Transverse colon (tissue), 4 donors: ENCODE measurements around the gene ALDH1A1. TPM values are rescaled to one million over a fixed set of nuclear protein-coding genes. Genes with fewer than 3 reads are reported as not detected.

Experiments
- DNase-seq: peaks from one replicate; pipeline ENCODE4 v3.0.0-alpha.2; 2019
- H3K27ac ChIP-seq, 4 donors: fragments of 200-600 bp; sonication (generic); 2 replicates each; pipeline ENCODE4 v1.5.1; 2016 to 2018; ENCODE audit warnings: inconsistent platforms in 4 of 4
- H3K27me3 ChIP-seq: fragments of 200-600 bp; sonication (generic); 2 replicates; pipeline ENCODE4 v1.5.1; 2017; ENCODE audit warnings: inconsistent platforms
- H3K36me3 ChIP-seq, 4 donors: fragments of 200-600 bp; sonication (generic); 2 replicates each; pipeline ENCODE4 v1.5.1; 2017 to 2019; ENCODE audit warnings: inconsistent platforms in 4 of 4
- H3K4me1 ChIP-seq, 4 donors: fragments of 200-600 bp; sonication (generic); 2 replicates each; pipeline ENCODE4 v1.5.1; 2017 to 2020; ENCODE audit warnings: inconsistent platforms in 4 of 4
- H3K4me3 ChIP-seq, 4 donors: fragments of 200-600 bp; sonication (generic); 1 replicate in 1 of 4; 2 replicates in 3 of 4; pipeline versions ENCODE4 v1.5.1 to v1.6.1; 2017 to 2019; ENCODE audit warnings: inconsistent platforms in 4 of 4
- H3K9me3 ChIP-seq, 2 donors: fragments of 200-600 bp; sonication (generic); 2 replicates each; pipeline ENCODE4 v1.5.1; 2017 to 2019; ENCODE audit warnings: inconsistent platforms in 2 of 2
- EP300 ChIP-seq: sonication (generic); formaldehyde crosslinking; IDR thresholded peaks from one replicate; pipeline ENCODE4 v1.6.1; 2017; ENCODE audit warnings: antibody characterized with exemption, low read depth
- POLR2A ChIP-seq: fragments of 450-650 bp; IDR thresholded peaks from one replicate; pipeline ENCODE4 v1.6.1; 2016; ENCODE audit warnings: antibody characterized with exemption, mild to moderate bottlenecking, moderate library complexity
- POLR2AphosphoS5 ChIP-seq, 3 donors: sonication (generic); formaldehyde crosslinking; IDR thresholded peaks; one replicate each; pipeline ENCODE4 v1.6.1; 2016; ENCODE audit warnings: antibody characterized with exemption in 3 of 3
- WGBS, 2 donors: methylation state at CpG; one replicate each; pipeline ENCODE4 v1.1.5; 2018; ENCODE audit warnings: low coverage in 1 of 2; 5-methylcytosine and 5-hydroxymethylcytosine counted together
- in situ Hi-C, 4 donors: fragments of 200-750 bp; cut with MboI; loops; one replicate each; pipeline versions ENCODE4 v1.15.0 to v1.15.1; 2017; ENCODE audit warnings: low sequenced_read_pairs in 3 of 4, low pct_ligation_motif_present in 1 of 4, low pct_unique_long_range_greater_than_20kb in 1 of 4
- intact Hi-C: fragments of 100-400 bp; cut with DNase I; formaldehyde crosslinking; loops from one replicate; pipeline ENCODE4 v1.15.1; 2023; ENCODE audit warnings: low total_unique reads
- total RNA-seq, 4 donors: library from RNA; depleted of rRNA; stranded (reverse); fragments of >200 nt; gene quantifications; one replicate each; pipeline ENCODE4 v1.1.0, GENCODE V29; 2016
- TF ChIP-seq, protein P1 (sequence below), 5 experiments: fragments of 200-600 bp in 3 of 5; fragments of 450-650 bp in 2 of 5; sonication (generic) in 3 of 5; IDR thresholded peaks; 1 replicate in 2 of 5; 2 replicates in 3 of 5; pipeline ENCODE4 v1.5.1; 2016 to 2017; ENCODE audit warnings: antibody characterized with exemption in 5 of 5, inconsistent platforms in 3 of 5, mild to moderate bottlenecking in 2 of 5, moderate library complexity in 1 of 5

Gene ALDH1A1
- total RNA-seq, 4 donors from 2014 or later, result 76.3 to 566 (median 288) TPM

DNA sequence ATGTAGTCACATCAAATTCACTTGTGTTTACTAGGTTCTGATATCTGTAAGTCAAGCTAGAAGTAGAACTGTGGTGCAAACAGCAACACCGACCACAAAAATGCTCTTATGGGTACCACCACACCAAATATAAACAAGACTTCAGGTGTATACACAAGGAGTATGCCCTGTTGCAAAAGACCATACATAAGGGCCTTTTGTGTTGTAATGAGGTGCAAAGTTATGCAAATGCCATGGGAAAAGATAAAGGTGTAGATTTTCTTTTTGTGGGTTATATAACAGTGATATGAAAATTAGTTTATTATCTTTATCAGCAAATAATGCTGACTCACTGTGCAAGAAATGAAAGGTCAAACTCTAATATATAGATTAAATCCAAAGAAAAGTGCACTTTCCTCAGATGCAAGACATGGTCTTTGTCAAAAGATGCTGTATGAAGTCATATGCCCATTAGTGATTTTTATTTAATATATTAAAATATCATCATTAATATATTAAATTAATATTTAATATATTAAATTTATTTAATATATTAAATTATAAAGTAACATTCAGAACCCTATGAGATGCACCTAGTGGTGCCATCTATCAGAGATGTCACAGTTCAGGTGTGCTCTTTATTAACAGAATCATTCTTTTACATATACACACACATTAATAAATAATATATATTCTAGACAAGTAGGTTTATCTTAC is 26.7 kb upstream of the ALDH1A1 start:
- H3K36me3 ChIP-seq, result no peaks in the 10 kb centered on the region
- no peak overlapping the region for H3K4me3 ChIP-seq
- no peaks in the 10 kb centered on the region for H3K9me3 ChIP-seq
- no peak for DNase-seq
- TF ChIP-seq POLR2A, result no peak
- no peak for TF ChIP-seq EP300
- TF ChIP-seq, protein P1, sequence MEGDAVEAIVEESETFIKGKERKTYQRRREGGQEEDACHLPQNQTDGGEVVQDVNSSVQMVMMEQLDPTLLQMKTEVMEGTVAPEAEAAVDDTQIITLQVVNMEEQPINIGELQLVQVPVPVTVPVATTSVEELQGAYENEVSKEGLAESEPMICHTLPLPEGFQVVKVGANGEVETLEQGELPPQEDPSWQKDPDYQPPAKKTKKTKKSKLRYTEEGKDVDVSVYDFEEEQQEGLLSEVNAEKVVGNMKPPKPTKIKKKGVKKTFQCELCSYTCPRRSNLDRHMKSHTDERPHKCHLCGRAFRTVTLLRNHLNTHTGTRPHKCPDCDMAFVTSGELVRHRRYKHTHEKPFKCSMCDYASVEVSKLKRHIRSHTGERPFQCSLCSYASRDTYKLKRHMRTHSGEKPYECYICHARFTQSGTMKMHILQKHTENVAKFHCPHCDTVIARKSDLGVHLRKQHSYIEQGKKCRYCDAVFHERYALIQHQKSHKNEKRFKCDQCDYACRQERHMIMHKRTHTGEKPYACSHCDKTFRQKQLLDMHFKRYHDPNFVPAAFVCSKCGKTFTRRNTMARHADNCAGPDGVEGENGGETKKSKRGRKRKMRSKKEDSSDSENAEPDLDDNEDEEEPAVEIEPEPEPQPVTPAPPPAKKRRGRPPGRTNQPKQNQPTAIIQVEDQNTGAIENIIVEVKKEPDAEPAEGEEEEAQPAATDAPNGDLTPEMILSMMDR (IDR thresholded peaks at IDR 0.05), result no peak
- TF ChIP-seq POLR2AphosphoS5 (IDR thresholded peaks at IDR 0.05), result no peak
- intact Hi-C loops, result no loop called here
- in situ Hi-C loops, result no loop called here
- H3K4me1 ChIP-seq, result peaks cover 16 to 21% (median 19%) of the 10 kb centered on the region in 4 donors
- WGBS, 2 donors, result 57% methylated on average over 1 of the region's 1 CpG; no CpG with 5 or more reads in 1 of the 2 donors
- H3K27me3 ChIP-seq, result no peaks in the 10 kb centered on the region
- no peak overlapping the region for H3K27ac ChIP-seq

- no peak for TF ChIP-seq POLR2AphosphoS5 (IDR thresholded peaks at IDR 0.05)
- no peak for TF ChIP-seq EP300
- TF ChIP-seq, protein P1 (IDR thresholded peaks at IDR 0.05), result no peak
- no peak for TF ChIP-seq POLR2A
- no peaks in the 10 kb centered on the region for H3K9me3 ChIP-seq
- H3K27me3 ChIP-seq, result no peaks in the 10 kb centered on the region
- H3K4me3 ChIP-seq, result no peak overlapping the region
- no peak overlapping the region for H3K27ac ChIP-seq
- in situ Hi-C loops (no loop called here), intact Hi-C loops (no loop called here)
- peaks cover 10 to 13% (median 11%) of the 10 kb centered on the region in 4 donors for H3K4me1 ChIP-seq
- no peaks in the 10 kb centered on the region for H3K36me3 ChIP-seq
- no peak for DNase-seq
- 68 to 71% methylated on average over 1 of the region's 1 CpG for WGBS, 2 donors
These were observed 25.9 kb upstream of the ALDH1A1 start for GRCh38 chr9:72978744-72979143.

GRCh38 chr9:72977670-72978069 is 24.8 kb upstream of the ALDH1A1 start:
- in situ Hi-C loops, result no loop called here
- TF ChIP-seq, protein P1 (IDR thresholded peaks at IDR 0.05), result no peak
- TF ChIP-seq POLR2AphosphoS5 (IDR thresholded peaks at IDR 0.05) (no peak), EP300 (no peak), POLR2A (no peak)
- Histone ChIP-seq H3K27me3 (no peaks in the 10 kb centered on the region), H3K9me3 (no peaks in the 10 kb centered on the region), H3K27ac (no peak overlapping the region), H3K4me3 (no peak overlapping the region), H3K36me3 (no peaks in the 10 kb centered on the region), H3K4me1 (peaks cover 0 to 2% (median under 1%) of the 10 kb centered on the region in 4 donors)
- WGBS, 2 donors, result 71 to 86% methylated on average over 1 to 2 of the region's 2 CpGs
- intact Hi-C loops, result no loop called here
- DNase-seq, result no peak

- H3K4me3 ChIP-seq, result no peak overlapping the region
- H3K36me3 ChIP-seq, result no peaks in the 10 kb centered on the region
- no peak for DNase-seq
- in situ Hi-C loops (no loop called here), intact Hi-C loops (no loop called here)
- H3K4me1 ChIP-seq, result no peaks in the 10 kb centered on the region
- H3K27ac ChIP-seq, result no peak overlapping the region
- no peaks in the 10 kb centered on the region for H3K27me3 ChIP-seq
- no peaks in the 10 kb centered on the region for H3K9me3 ChIP-seq
- TF ChIP-seq EP300 (no peak), POLR2AphosphoS5 (IDR thresholded peaks at IDR 0.05) (no peak), POLR2A (no peak)
- TF ChIP-seq, protein P1 (IDR thresholded peaks at IDR 0.05), result no peak
These were observed 21.6 kb upstream of the ALDH1A1 start for GRCh38 chr9:72974501-72974900.
